H1 (cell line): ENCODE data around the gene EPRS1. TPM values are rescaled to one million over a fixed set of nuclear protein-coding genes. Genes with fewer than 3 reads are reported as not detected.

Experiments used
- BACH1 ChIP-seq: IDR thresholded peaks from 2 replicates; pipeline ENCODE4 v1.6.1; 2012; ENCODE audit warnings: low read length, improper control_type of control experiment
- GABPA ChIP-seq: IDR thresholded peaks from 2 replicates; pipeline ENCODE4 v1.6.1; 2011; ENCODE audit warnings: mild to moderate bottlenecking, low read length, moderate library complexity, borderline replicate concordance; ENCODE audit not compliant: insufficient read depth
- GTF2F1 ChIP-seq: IDR thresholded peaks from 2 replicates; pipeline ENCODE4 v1.6.1; 2012; ENCODE audit warnings: low read depth, low read length, improper control_type of control experiment, borderline replicate concordance
- HDAC6 ChIP-seq: IDR thresholded peaks from one replicate; pipeline ENCODE4 v1.7.1; 2012; ENCODE audit warnings: low read depth, mild to moderate bottlenecking, inconsistent platforms, low read length, moderate library complexity
- KDM1A ChIP-seq: fragments of 200-600, 300-600 bp; sonication (generic); IDR thresholded peaks from 2 replicates; pipeline ENCODE4 v1.7.1; 2016; ENCODE audit warnings: mild to moderate bottlenecking, low read length, borderline replicate concordance
- NANOG ChIP-seq: IDR thresholded peaks from 2 replicates; pipeline ENCODE4 v1.6.1; 2011; ENCODE audit warnings: low read length, low read depth, mild to moderate bottlenecking, inconsistent platforms; ENCODE audit not compliant: insufficient read depth, poor library complexity, severe bottlenecking
- RBBP5 ChIP-seq: IDR thresholded peaks from 2 replicates; pipeline ENCODE4 v1.7.1; 2012; ENCODE audit warnings: low read depth, mild to moderate bottlenecking, inconsistent platforms, low read length, moderate library complexity, borderline replicate concordance
- SIX5 ChIP-seq: IDR thresholded peaks from 2 replicates; pipeline ENCODE4 v1.6.1; 2011; ENCODE audit warnings: mild to moderate bottlenecking, low read depth, low read length
- SRF ChIP-seq: IDR thresholded peaks from 2 replicates; pipeline ENCODE4 v1.6.1; 2011; ENCODE audit warnings: mild to moderate bottlenecking, low read depth, low read length, moderate library complexity
- polyA plus RNA-seq, 7 experiments: library from polyadenylated mRNA; depleted of rRNA in 3 of 7; stranded (reverse) in 5 of 7; unstranded in 2 of 7; fragments of >200 nt in 5 of 7; fragments of 200-250 nt in 2 of 7; gene quantifications; 1 replicate in 5 of 7; 2 replicates in 1 of 7; 4 replicates in 1 of 7; pipeline versions ENCODE4 v1.2.1 to v1.2.3, GENCODE V29; 2011 to 2013; ENCODE audit warnings: missing spikeins in 2 of 7, mixed read lengths in 2 of 7
- total RNA-seq: library from RNA; stranded (reverse); fragmentation: NEBNext Ultra II Directional; extraction: Animal tissue kit (Norgen Biotek cat#: 25700); gene quantifications from 2 replicates; pipeline ENCODE4 v1.2.1, GENCODE V29; 2021

The EPRS1 gene
- total and polyA plus RNA-seq, 2 of the 8 experiments (the other 6 are each of a cell fraction or from before 2014, with no cell fraction given): 38.4 to 171 TPM

DNA sequence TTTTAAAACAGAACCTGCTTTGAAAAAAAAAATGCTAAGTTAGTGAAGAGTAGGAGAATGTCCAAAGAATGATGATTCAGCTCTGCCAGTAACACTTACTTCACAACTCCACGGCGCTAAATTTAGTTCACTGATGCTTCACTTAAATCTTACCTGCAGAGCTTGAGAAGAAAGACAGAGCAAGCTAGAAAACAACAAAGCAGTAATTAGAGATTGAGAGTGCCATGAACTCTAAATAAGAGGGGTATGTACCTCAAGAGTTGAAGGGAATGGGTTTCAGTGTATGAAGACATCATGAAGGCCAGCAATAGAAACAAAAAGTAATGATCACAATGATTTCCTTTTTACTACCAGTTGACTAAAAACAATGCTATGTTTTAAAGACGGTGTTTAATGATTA, 32.8 kb downstream of the EPRS1 start (continued):
- TF ChIP-seq GABPA: no peak
- TF ChIP-seq RBBP5: no peak
- no peak for TF ChIP-seq GTF2F1
- no peak for TF ChIP-seq SIX5
- TF ChIP-seq HDAC6: no peak
- no peak for TF ChIP-seq NANOG
- no peak for TF ChIP-seq BACH1
- TF ChIP-seq KDM1A: no peak
- no peak for TF ChIP-seq SRF
- TF ChIP-seq, all 59 proteins: peak for 0
